Measurements from ENCODE around the gene RINT1.

- TF ChIP-seq CTCF (IDR thresholded peaks at IDR 0.05) (no peak), POLR2A (IDR thresholded peaks at IDR 0.05) (no peak)
These were observed 10.8 kb upstream of the RINT1 start for GRCh38 chr7:105521027-105521716.

Data from esophagus squamous epithelium (tissue), 4 donors.